ENCODE results near the gene NDUFS8. TPM values are rescaled to one million over a fixed set of nuclear protein-coding genes. Genes with fewer than 3 reads are reported as not detected.

The NDUFS8 gene
- total RNA-seq, 2 donors from 2014 or later = 128 to 129 TPM

- Mint-ChIP-seq H3K4me1 (ENCODE audit: low read depth) (no peaks in the 10 kb centered on the region), H3K27me3 (ENCODE audit: low read depth) (no peaks in the 10 kb centered on the region), H3K27ac (no peak overlapping the region), H3K36me3 (ENCODE audit: insufficient read depth in 2 of 2) (no peaks in the 10 kb centered on the region), H3K9me3 (no peaks in the 10 kb centered on the region), H3K4me3 (no peak overlapping the region)
- DNase-seq (no peak), ATAC-seq (replicated peaks in 1 of 2) (no peak)
These were observed 53.0 kb downstream of the NDUFS8 start for GRCh38 chr11:68083517-68083916.

Other genes starting within 250 kb of the NDUFS8 start
- 10 to 100 TPM in 1 of 2 donors, 1 to 10 TPM in 1; 8.0 to 16.7 TPM for gene UNC93B1, start 26.6 kb upstream of the NDUFS8 start, total RNA-seq
- under 1 TPM; 0.10 to 0.16 TPM for gene ALDH3B1, start 20.4 kb upstream of the NDUFS8 start, total RNA-seq
- gene TCIRG1, start 8.3 kb downstream of the NDUFS8 start, total RNA-seq = 100 to 1,000 TPM; 141 to 146 TPM
- gene CHKA, start 90.7 kb downstream of the NDUFS8 start, total RNA-seq = 10 to 100 TPM; 11.6 to 16.7 TPM
- gene KMT5B, start 182.6 kb downstream of the NDUFS8 start, total RNA-seq = 10 to 100 TPM; 26.9 to 34.1 TPM
- gene C11orf24, start 241.3 kb downstream of the NDUFS8 start, total RNA-seq = 10 to 100 TPM; 24.7 to 28.4 TPM

Data from activated T-cell treated with anti-CD3 and anti-CD28 coated beads, Interleukin-2, amount 50 U/mL, for 72 hours (primary cell).